Caki2 (cell line): ENCODE results near the gene LRP8. TPM values are rescaled to one million over a fixed set of nuclear protein-coding genes. Genes with fewer than 3 reads are reported as not detected.

Experiments
- total RNA-seq: library from RNA; depleted of rRNA; stranded (reverse); fragments of >200 nt; shearing (Covaris generic); gene quantifications from 2 replicates; pipeline ENCODE4 v1.2.3, GENCODE V29; 2014; ENCODE audit warnings: low replicate concordance; rRNA removed

LRP8 gene
- total RNA-seq, 1 experiment from 2014 or later: 23.9 TPM

Other genes with a start within 250 kb of the LRP8 start
- not detected in 2 replicates for gene SLC1A7, start 185.4 kb downstream of the LRP8 start, total RNA-seq
- gene CPT2, start 131.2 kb downstream of the LRP8 start, total RNA-seq: 10.9 and 12.6 TPM in 2 replicates
- gene CZIB, start 107.4 kb downstream of the LRP8 start, total RNA-seq: 52.8 and 57.8 TPM in 2 replicates
- 33.9 and 55.8 TPM in 2 replicates for gene MAGOH, start 89.6 kb downstream of the LRP8 start, total RNA-seq
- not detected in 2 replicates for gene DMRTB1, start 131.3 kb upstream of the LRP8 start, total RNA-seq